Smooth muscle cell of the brain vasculature (primary cell): ENCODE results near the gene LAMB1.
"Not testable (repeated sequence)": the region's sequence is repeated elsewhere in the genome, so short reads cannot be mapped to it uniquely, and the experiment has no call there.

Experiments used
- DNase-seq: peaks from one replicate; pipeline ENCODE4 v3.0.0-alpha.2; 2012; ENCODE audit warnings: low read depth, low spot score

The LAMB1 gene

DNA sequence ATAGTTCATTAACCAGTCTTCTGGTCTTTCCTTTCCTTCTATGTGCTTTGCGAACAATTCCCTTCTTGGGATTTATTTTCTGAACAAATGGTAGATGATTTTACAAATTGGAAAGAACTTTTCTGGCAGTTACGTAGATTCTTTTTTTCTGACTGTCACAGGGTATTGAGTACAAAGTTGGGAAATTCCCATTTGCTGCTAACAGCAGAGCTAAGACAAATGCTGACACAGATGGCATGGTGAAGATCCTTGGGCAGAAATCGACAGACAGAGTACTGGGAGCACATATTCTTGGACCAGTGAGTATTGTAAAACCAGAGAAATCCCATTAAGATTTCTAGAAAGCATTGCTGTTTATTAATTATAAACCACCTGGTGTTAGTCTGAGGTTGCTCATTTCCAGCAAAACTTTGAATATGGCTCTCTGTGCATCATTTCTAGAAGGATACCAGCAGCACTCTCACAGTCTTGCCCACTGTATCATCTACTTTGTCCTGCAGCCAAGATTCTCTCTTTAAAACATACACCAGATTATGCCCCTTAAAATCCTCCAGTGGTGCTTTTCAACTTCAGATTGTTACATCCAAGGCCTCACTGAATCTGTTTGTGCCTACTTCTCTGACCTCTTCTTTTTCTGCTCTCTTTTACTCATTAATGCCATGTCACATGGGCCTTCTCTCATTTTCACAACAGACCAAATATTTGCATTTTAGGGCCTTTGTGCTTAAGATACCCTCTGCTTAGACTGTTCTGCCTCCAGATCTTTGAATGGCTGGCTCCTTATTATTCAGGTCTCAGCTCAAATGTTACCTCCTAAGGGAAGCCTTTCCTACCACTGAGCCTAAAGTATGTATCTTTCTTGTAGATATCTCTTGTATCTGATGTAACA is 85.0 kb downstream of the LAMB1 start:
- DNase-seq, result no peak

DNA sequence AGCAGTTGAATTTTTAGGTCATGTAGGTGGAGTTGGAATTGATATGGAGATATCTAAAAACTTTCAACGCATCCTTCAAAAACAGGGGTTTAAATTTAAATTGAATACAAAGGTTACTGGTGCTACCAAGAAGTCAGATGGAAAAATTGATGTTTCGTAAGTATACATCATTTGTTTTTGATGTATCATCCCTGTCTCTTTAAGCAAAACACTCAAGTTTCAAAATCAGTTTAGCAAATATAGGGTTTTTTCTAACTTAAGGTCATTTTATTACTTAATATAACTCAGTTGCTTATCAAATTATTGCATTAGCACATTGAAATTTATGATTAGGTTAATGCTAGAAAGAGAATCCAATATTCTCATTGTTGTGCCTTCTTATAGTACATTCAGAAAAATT is 87.4 kb downstream of the LAMB1 start:
- no peak for DNase-seq

- DNase-seq, result no peak
These were observed 88.1 kb downstream of the LAMB1 start for GRCh38 chr7:107914831-107915230.

DNA sequence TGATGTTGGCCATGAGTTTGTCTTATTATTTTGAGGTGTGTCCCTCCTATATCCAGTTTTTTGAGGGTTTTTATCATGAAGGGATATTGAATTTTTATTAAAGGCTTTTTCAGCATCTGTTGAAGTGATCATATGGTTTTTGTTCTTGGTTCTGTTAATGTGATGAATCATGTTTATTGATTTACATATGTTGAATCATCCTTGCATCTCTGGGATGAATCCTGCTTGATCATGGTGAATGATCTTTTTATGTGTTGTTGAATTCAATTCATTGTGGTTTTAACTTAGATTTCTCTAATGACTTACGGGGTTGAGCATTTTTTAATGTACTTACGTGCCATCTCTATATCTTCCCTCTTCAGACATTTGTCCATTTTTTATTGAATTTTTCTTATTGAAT is 89.1 kb downstream of the LAMB1 start:
- no peak for DNase-seq

DNA sequence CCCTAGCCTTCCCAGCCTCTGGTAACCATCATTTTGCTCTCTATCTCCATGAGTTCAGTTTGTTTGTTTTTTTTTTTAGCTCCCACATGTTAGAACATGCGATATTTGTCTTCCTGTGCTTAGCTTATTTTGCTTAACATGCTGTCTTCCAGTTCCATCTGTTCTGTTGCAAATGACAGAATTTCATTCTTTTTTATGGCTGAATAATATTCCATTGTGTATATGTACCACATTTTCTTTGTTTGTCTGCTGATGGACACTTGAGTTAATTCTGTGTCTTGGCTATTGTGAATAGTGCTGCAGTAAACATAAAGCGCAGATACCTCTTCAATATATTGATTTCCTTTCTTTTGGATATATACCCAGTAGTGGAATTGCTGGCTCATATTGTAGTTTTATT is 91.0 kb downstream of the LAMB1 start:
- DNase-seq, result no peak

DNA sequence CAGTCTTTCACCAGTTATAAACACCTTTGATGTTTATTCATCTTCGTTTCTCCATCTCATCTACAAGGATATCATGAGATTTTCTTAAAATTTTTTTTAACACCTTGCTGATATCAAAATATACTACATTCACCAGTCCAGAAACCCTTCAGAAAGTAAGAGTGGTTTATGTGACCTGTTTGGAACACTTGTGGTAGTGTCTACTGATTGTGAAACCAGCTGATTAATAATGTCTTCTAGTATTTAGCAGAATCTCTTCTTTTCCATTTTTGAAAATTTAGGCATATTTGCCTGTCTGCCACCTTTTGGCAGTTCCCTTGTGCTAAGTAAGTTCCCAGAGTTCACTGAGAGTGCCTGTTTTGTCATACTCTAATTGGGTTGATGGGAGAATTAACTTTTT is 93.5 kb downstream of the LAMB1 start:
- DNase-seq, result no peak

DNA sequence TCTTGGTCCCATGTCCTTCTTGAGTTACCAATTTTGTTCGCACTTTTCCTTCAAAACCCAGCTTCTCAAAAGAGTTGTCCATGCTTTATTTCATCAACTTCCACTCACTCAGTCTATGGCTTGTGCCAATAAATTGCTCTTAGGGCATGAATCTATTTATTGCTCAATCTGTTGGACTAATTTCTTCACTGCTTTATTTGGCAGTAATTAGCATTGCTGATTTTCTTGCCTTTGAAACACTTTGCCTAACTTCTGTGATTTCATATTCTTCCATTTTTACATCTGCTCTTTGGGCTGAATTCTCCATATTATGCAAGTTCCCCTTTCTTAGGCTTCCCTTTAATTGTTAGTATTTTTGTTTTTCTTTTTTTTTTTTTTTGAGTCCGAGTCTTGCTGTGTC is 95.2 kb downstream of the LAMB1 start:
- no peak for DNase-seq

GRCh38 chr7:107902381-107902780 is 100.6 kb downstream of the LAMB1 start:
- no peak for DNase-seq

- DNase-seq, result no peak
These were observed 102.4 kb downstream of the LAMB1 start for GRCh38 chr7:107900496-107901015.

- no peak for DNase-seq
These were observed 103.9 kb downstream of the LAMB1 start for GRCh38 chr7:107898997-107899594.

GRCh38 chr7:107892367-107892741 is 110.6 kb downstream of the LAMB1 start:
- not testable (repeated sequence) for DNase-seq

DNA sequence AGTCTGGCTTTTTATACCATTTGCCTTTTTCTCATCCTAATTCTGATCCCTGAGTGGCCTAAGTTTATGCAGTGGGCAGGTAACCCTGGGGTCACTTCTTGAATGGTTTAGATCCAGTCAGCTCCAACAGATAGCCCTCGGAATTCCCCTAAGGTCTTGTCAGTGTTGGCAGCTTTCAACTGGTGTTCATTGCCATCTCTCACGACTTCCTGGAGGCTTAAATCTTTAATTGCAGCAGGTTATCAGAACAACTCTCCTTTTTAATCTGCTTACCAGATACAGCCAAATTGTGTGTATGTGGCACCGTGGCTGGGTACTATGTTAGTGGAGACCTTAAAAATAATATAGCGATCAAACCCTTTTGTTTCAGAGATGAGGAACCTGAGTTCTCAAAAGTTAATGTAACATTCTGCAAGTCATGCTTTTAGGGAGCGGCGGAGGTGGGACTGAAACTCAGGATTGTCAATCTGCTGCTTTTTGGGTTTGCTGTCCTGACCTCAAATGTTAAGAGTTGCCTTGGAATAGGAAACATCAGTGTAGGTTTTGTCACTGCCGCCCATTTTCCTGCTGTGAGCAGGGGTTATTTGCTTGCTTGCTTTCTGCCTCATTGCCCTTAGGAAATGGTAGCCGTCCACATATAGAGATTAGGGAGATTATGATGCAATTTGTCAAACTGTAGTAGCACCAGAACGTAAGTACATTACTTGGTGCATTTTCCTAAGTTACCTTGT is 111.2 kb downstream of the LAMB1 start:
- no peak for DNase-seq

DNA sequence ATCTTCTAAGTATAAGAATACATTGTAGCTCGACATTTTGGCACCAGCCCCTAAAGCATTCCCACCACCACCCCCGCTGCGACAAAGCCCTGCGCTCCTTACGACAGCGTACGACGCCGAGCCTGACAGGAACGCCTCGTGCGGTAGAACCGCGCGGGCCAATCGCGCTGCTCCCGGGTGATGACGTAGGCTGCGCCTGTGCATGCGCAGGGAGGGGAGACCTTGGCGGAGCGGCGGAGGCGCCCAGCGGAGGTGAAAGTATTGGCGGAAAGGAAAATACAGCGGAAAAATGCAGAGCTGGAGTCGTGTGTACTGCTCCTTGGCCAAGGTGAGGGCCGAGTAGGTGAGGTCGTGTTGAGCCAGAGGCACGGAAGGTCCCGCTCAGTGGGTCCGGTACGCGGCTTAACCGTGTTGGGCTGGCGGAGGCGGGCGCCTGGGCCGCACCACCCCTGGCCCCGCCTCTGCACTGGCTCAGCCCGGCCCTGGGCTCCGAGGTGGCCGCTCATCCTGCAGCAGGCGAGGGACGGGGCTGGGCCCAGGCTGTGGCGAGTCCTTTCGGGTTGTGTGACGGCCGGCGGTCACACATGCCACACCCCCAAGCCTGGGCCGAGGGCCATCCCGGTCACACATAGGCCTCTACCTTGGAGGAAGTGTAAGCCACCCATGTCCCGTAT is 111.9 kb downstream of the LAMB1 start, which contains the start of gene DLD:
Gene DLD (plus strand): TSS at position 222 of the 674 bp plus-strand sequence. CDS start 68 bp downstream, at position 290.
- DNase-seq, result peak; percentile 77

- no peak for DNase-seq
These were observed 112.4 kb downstream of the LAMB1 start for GRCh38 chr7:107890493-107890961.

- DNase-seq, result no peak
These were observed 113.0 kb downstream of the LAMB1 start for GRCh38 chr7:107889992-107890391.

GRCh38 chr7:107887827-107888226 is 115.1 kb downstream of the LAMB1 start:
- not testable (repeated sequence) for DNase-seq

DNA sequence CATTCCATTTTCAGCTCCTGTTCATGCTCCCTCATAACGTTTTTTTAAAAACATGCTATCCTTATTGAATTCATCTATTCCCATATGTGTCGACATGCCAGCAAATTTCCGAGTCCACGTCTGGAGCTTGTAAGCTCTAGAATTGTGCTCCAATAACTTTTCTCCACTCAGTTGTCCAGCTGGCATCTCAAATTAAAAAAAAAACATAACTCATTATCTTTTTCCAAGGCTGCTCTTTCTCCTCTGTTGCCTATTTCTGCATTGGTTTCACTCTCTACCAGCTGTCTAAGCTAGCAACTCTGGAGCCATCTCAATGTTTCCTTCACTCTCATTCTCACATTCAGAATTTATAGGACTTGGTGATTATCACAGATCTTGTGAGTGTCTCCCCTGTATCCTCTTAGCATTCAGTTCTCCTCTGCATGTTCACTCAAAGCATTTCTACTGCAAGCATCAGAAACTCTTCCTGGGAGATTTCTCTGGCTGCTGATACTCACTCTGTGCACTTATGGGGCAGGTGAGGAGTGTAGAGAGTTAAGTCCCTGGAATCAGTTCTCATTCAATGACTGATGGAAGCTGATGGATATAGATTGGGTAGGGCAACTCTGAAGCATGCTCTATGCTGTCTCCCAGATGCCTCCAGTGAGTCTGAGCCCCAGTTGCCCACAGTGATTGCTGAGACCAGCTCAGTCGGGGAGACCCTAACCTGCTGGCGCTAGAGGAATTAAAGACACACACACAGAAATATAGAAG is 118.7 kb downstream of the LAMB1 start:
- no peak for DNase-seq

DNA sequence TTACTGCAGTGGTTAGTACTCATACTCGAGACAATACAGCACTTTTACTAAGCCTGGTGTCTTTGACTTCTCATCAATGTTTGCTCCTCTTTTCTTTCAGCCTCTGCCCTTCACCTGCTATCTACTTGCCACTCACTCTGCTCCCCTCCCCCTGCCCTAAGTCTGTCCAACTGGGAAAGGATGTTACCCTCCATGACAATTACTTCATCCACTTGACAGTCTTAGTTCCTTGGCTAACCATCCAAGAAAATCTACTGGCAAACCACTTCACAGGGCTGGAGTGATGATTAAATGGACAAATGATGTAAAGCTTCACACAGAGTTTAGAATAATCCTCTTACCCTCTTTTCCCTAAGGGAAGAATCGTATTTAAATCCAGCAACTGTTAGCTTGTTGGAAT is 120.2 kb downstream of the LAMB1 start:
- no peak for DNase-seq

GRCh38 chr7:107879400-107880035 is 123.4 kb downstream of the LAMB1 start:
- no peak for DNase-seq

DNA sequence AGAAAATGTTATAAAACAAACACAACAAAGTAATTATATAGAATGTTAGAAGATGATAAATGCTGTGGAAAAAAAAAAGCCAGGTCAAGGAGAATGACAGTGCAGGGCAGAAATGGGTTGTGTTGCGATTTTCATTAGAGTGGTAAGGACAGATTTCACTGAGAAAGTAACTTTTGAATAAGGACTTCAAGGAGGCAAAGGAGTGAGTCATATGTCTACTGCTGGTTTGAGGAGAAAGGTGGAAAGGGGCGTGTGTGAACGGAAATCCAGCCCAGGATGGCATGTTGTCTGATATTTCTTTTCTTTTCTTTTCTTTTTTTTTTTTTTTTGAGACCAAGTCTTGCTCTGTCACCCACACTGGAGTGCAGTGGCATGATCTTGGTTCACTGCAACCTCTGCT is 124.3 kb downstream of the LAMB1 start:
- DNase-seq, result no peak
